Epithelial cell of proximal tubule (primary cell): ENCODE results near the gene TCN2. TPM values are rescaled to one million over a fixed set of nuclear protein-coding genes. Genes with fewer than 3 reads are reported as not detected.

Experiments used
- DNase-seq: peaks from one replicate; pipeline ENCODE4 v3.0.0-alpha.2; 2011; ENCODE audit warnings: low read depth
- H3K4me3 ChIP-seq: 2 replicates; pipeline ENCODE4 v1.5.1; 2011; ENCODE audit warnings: low read depth, mild to moderate bottlenecking, low read length
- total RNA-seq: library from RNA; depleted of rRNA; stranded (reverse); fragments of >200 nt; gene quantifications from 2 replicates; pipeline ENCODE4 v1.2.3, GENCODE V29; 2015
- TF ChIP-seq, protein P1 (sequence below): conservative IDR thresholded peaks from 2 replicates; pipeline ENCODE4 v1.5.1; 2012; ENCODE audit warnings: low read depth, mild to moderate bottlenecking, low read length

The TCN2 gene
- total RNA-seq, 1 donor from 2014 or later: 6.9 TPM

GRCh38 chr22:30602049-30602448 is 4.9 kb upstream of the TCN2 start:
- TF ChIP-seq, protein P1, sequence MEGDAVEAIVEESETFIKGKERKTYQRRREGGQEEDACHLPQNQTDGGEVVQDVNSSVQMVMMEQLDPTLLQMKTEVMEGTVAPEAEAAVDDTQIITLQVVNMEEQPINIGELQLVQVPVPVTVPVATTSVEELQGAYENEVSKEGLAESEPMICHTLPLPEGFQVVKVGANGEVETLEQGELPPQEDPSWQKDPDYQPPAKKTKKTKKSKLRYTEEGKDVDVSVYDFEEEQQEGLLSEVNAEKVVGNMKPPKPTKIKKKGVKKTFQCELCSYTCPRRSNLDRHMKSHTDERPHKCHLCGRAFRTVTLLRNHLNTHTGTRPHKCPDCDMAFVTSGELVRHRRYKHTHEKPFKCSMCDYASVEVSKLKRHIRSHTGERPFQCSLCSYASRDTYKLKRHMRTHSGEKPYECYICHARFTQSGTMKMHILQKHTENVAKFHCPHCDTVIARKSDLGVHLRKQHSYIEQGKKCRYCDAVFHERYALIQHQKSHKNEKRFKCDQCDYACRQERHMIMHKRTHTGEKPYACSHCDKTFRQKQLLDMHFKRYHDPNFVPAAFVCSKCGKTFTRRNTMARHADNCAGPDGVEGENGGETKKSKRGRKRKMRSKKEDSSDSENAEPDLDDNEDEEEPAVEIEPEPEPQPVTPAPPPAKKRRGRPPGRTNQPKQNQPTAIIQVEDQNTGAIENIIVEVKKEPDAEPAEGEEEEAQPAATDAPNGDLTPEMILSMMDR: peak; percentile 70
- no peak overlapping the region for H3K4me3 ChIP-seq
- DNase-seq: no peak

- no peak overlapping the region for H3K4me3 ChIP-seq
- no peak for DNase-seq
- TF ChIP-seq, protein P1: no peak
Observed at GRCh38 chr22:30603801-30604200, 3.2 kb upstream of the TCN2 start.

- TF ChIP-seq, protein P1: no peak
- DNase-seq: no peak
- H3K4me3 ChIP-seq: no peak overlapping the region
Observed at GRCh38 chr22:30604723-30605122, 2.3 kb upstream of the TCN2 start.

DNA sequence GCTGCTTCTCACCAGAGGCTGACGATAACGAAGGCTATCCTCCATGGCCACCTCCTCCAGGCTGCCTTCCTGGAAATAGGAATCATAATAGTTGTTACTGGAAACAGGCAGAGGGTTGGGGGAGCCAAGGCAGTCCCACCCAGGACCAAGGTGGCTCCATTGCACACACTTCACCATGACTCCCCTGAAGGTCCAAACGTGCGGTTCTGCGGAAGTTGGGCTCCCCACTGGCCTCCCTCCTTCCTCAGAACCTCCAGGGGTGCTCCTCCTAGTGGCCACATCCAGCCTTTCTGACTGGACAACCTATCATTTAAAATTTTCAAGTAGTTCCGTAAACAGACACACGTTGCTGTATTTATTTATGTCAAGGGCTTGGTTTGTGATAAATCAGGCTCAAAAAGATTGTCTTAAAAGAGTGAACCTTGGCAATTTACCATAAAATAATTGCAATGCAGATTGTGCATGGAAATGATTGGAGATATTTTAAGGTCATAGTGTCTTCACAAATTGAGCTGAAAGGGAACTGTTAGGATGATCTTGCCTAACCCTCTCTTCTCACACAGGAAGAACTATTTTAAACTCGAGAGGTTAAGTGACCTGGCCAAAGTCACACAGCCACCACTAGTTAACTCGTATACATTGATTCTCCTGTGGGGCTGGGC is 1.4 kb upstream of the TCN2 start:
- no peak for DNase-seq
- TF ChIP-seq, protein P1: peak; percentile 90
- H3K4me3 ChIP-seq: peak overlapping the region; percentile 66

DNA sequence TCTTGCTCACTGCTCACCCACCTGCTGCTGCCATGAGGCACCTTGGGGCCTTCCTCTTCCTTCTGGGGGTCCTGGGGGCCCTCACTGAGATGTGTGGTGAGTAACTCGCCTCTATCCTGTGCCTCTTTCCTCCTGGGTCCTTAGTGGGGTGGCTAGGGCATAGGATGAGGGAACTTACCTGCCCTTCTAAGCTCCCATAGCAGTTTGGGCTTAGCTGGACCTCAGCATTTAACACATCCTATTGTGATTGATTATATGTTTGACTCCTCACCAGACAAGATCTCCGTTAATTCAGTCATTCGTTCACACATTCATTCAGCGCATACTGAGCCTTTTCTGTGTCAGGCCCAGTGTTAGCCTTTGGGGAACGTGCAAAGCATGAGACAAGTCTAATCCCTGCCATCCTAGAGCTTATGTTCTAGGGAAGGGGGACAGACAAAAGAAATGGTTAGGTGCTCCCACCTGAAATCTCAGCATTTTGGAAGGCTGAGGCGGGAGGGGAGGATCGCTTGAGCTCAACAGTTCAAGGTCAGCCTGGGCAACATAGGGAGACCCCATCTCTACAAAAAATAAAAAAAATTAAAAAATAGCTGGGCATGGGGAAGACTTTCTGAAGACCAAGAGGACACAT is 441 bp downstream of the TCN2 start:
- TF ChIP-seq, protein P1: no peak
- no peak for DNase-seq
- peak overlapping the region; percentile 66 for H3K4me3 ChIP-seq

DNA sequence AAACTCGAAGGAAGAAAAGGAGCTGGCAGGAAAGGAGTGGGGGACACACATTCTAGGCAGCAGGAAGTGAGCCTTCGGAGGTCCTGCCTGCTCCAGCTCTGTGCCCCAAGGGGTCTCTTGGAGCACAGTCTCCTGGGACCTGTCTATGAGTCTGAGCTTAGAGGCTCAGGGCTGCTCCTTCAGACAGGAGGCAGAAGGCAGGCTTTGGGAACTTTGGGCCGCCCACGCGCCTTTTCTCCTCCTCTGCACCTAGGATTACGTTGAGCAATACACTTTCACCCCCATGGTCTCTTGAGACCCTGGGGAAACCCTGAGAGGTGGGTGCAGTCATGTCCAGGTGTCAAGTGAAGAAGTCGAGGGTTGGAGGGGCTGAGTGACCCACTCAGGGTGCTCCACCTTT is 965 bp downstream of the TCN2 start:
- DNase-seq: no peak
- TF ChIP-seq, protein P1: no peak
- H3K4me3 ChIP-seq: peak overlapping the region; percentile 66
